Measurements from ENCODE around the gene KCNAB1. TPM values are rescaled to one million over a fixed set of nuclear protein-coding genes. Genes with fewer than 3 reads are reported as not detected.

KCNAB1 gene
- total RNA-seq, 4 donors from 2014 or later, result 0.20 to 3.0 (median 1.6) TPM

DNA sequence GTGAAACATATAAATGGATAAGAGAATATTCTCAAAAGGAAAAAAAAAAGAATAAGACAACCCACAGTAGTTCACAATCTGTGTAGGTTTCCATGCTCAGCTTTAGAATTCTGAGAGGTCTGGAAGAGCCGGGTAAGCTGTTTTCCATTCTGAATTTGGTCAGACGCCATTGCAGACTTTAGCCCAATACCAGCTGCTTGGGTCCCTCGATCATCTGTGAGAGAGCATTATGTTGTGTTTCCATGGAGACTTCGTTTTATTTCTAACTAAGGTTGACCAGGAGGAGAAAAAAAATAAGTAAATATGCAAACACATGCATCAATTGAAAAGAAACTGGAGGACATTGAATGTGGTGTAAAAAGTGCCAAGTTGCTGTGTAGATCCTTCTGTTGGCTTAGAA lies 25.5 kb downstream of the KCNAB1 start:
- TF ChIP-seq, protein P1, sequence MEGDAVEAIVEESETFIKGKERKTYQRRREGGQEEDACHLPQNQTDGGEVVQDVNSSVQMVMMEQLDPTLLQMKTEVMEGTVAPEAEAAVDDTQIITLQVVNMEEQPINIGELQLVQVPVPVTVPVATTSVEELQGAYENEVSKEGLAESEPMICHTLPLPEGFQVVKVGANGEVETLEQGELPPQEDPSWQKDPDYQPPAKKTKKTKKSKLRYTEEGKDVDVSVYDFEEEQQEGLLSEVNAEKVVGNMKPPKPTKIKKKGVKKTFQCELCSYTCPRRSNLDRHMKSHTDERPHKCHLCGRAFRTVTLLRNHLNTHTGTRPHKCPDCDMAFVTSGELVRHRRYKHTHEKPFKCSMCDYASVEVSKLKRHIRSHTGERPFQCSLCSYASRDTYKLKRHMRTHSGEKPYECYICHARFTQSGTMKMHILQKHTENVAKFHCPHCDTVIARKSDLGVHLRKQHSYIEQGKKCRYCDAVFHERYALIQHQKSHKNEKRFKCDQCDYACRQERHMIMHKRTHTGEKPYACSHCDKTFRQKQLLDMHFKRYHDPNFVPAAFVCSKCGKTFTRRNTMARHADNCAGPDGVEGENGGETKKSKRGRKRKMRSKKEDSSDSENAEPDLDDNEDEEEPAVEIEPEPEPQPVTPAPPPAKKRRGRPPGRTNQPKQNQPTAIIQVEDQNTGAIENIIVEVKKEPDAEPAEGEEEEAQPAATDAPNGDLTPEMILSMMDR (IDR thresholded peaks at IDR 0.05), result no peak
- TF ChIP-seq POLR2AphosphoS5 (IDR thresholded peaks at IDR 0.05) (no peak), POLR2A (IDR thresholded peaks at IDR 0.05) (no peak), EP300 (IDR thresholded peaks at IDR 0.05; ENCODE audit: low read depth) (no peak)
- intact Hi-C loops (cut with DNase I; ENCODE audit: low total_unique reads) (no loop called here), in situ Hi-C loops (cut with MboI; ENCODE audit: low pct_ligation_motif_present in 1 of 4, low pct_unique_long_range_greater_than_20kb in 1 of 4, low sequenced_read_pairs in 3 of 4) (loop anchor here in 1 of 4 donors (25.0 kb wide), 1 partner anchor 516 kb away; the partner anchor contains the start of gene TIPARP)
- Histone ChIP-seq H3K36me3 (no peaks in the 10 kb centered on the region), H3K9me3 (no peaks in the 10 kb centered on the region), H3K4me1 (peaks cover 0 to 16% (median 2%) of the 10 kb centered on the region in 4 donors), H3K4me3 (no peak overlapping the region), H3K27ac (peak overlapping the region in 1 of 4 donors; percentile 39), H3K27me3 (no peaks in the 10 kb centered on the region)
- 55 to 70% methylated on average over 4 of the region's 4 CpGs for WGBS, 2 donors (ENCODE audit: low coverage in 1 of 2)
- no peak for DNase-seq

DNA sequence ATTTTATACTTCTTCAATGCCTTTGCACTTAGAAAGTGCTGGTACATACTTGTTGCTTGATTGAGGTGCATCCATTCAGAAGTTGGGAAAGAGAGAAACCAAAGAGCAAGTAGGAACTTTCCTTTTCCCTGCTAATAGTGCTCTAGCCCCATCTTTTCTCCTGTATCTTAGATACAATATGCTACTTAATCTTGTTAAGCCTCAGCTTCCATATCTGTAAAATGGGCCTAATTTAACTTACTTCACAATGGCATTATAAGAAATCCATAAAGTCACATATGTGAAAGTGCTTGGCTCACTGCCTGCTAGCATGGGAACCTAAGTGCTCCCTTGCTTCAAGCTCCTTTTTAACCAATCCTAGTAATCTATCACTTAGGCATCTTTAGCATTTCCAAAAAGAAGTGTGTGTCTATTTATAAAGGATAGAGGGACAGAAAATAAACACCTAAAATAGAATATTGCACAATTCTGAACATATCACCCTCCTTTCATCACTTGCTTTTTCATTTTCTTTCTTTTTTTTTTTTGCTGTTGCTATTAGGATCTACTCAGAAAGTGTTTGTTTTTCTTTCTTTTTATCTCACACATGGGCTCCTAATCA lies 28.1 kb downstream of the KCNAB1 start:
- Histone ChIP-seq H3K27me3 (no peaks in the 10 kb centered on the region), H3K9me3 (no peaks in the 10 kb centered on the region), H3K4me1 (peaks cover 0 to 16% (median 3%) of the 10 kb centered on the region in 4 donors), H3K4me3 (no peak overlapping the region), H3K36me3 (no peaks in the 10 kb centered on the region), H3K27ac (peak overlapping the region in 3 of 4 donors; percentile 1 to 70 (median 37))
- TF ChIP-seq, protein P1 (IDR thresholded peaks at IDR 0.05), result no peak
- no peak for DNase-seq
- in situ Hi-C loops (cut with MboI; ENCODE audit: low pct_ligation_motif_present in 1 of 4, low pct_unique_long_range_greater_than_20kb in 1 of 4, low sequenced_read_pairs in 3 of 4) (loop anchor here in 1 of 4 donors (25.0 kb wide), 1 partner anchor 514 kb away; the partner anchor contains the start of gene TIPARP), intact Hi-C loops (cut with DNase I; ENCODE audit: low total_unique reads) (no loop called here)

DNA sequence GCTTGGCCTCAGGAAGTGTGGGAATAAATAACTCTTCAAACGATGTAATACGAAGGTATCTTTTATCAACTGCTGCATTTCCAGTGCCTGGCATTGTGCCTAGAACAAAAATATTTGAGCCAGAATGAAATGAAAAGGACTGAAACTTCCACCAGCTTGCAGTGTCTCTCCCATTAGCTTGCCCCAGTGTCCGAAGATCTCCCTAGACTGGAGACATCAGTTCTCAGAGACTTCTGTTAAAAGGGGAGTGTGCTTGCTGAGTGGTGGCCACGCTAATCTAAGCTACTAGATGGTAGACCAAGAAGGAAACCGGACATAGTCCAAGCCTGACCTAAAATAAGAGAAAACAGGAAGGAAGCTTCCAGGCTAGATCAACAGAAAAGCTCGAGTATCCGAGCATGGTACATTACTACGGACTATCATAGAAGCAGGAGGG lies 28.6 kb downstream of the KCNAB1 start:
- WGBS, 2 donors (ENCODE audit: low coverage in 1 of 2), result 43 to 50% methylated on average over 6 to 8 of the region's 8 CpGs
- no peaks in the 10 kb centered on the region for H3K36me3 ChIP-seq
- H3K27ac ChIP-seq, result peak overlapping the region; percentile 1 to 70 (median 38)
- TF ChIP-seq POLR2AphosphoS5 (IDR thresholded peaks at IDR 0.05) (no peak), EP300 (IDR thresholded peaks at IDR 0.05; ENCODE audit: low read depth) (no peak), POLR2A (IDR thresholded peaks at IDR 0.05) (no peak)
- H3K4me1 ChIP-seq, result peaks cover 0 to 16% (median 3%) of the 10 kb centered on the region in 4 donors
- H3K9me3 ChIP-seq, result no peaks in the 10 kb centered on the region
- in situ Hi-C loops (cut with MboI; ENCODE audit: low pct_ligation_motif_present in 1 of 4, low pct_unique_long_range_greater_than_20kb in 1 of 4, low sequenced_read_pairs in 3 of 4) (loop anchor here in 1 of 4 donors (25.0 kb wide), 1 partner anchor 513 kb away; the partner anchor contains the start of gene TIPARP), intact Hi-C loops (cut with DNase I; ENCODE audit: low total_unique reads) (no loop called here)
- H3K4me3 ChIP-seq, result no peak overlapping the region
- no peak for DNase-seq
- no peaks in the 10 kb centered on the region for H3K27me3 ChIP-seq

DNA sequence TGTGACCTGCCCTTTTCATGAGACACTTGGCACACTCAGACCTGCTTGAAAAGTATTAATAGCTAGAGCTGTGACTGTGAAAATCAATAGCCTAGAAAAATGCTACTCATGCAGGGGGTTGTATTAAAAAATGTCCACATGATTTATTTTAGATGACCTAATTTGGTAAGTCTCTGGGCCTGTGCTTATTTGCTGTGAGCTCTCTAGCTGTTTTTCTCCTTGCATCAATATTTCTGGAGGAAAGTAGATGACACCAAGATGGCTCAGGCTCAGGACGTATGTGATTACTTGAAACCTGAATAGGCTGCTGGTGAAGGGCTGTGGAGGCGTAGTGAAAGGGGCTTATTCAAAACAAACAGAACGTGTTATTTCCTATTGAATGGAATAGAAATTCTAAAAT lies 29.5 kb downstream of the KCNAB1 start:
- H3K36me3 ChIP-seq, result no peaks in the 10 kb centered on the region
- 54 to 69% methylated on average over 3 of the region's 3 CpGs for WGBS, 2 donors (ENCODE audit: low coverage in 1 of 2)
- no peak for DNase-seq
- in situ Hi-C loops (cut with MboI; ENCODE audit: low pct_ligation_motif_present in 1 of 4, low pct_unique_long_range_greater_than_20kb in 1 of 4, low sequenced_read_pairs in 3 of 4), result loop anchor here (10.0 to 25.0 kb wide), 8 partner anchors 235 to 937 kb away; partner anchors contain the start of gene TIPARP (in 2 of the 4)
- H3K4me1 ChIP-seq, result peaks cover 0 to 16% (median 3%) of the 10 kb centered on the region in 4 donors
- H3K27ac ChIP-seq, result peak overlapping the region; percentile 1 to 70 (median 38)
- no peak overlapping the region for H3K4me3 ChIP-seq
- intact Hi-C loops (cut with DNase I; ENCODE audit: low total_unique reads), result loop anchor here (10.0 kb wide), 1 partner anchor 525 kb away; the partner anchor contains the start of gene TIPARP
- no peak for TF ChIP-seq POLR2AphosphoS5 (IDR thresholded peaks at IDR 0.05)
- no peak for TF ChIP-seq EP300 (IDR thresholded peaks at IDR 0.05; ENCODE audit: low read depth)
- TF ChIP-seq POLR2A (IDR thresholded peaks at IDR 0.05), result no peak
- TF ChIP-seq, protein P1 (IDR thresholded peaks at IDR 0.05), result no peak
- H3K27me3 ChIP-seq, result no peaks in the 10 kb centered on the region
- H3K9me3 ChIP-seq, result no peaks in the 10 kb centered on the region

All from transverse colon (tissue), 4 donors.